Endothelial cell (in vitro differentiated cells): ENCODE data around the gene CCRL2. TPM values are rescaled to one million over a fixed set of nuclear protein-coding genes. Genes with fewer than 3 reads are reported as not detected.

Experiments used
- total RNA-seq: library from RNA; stranded (reverse); fragmentation: NEBNext Ultra II Directional; extraction: Animal tissue kit (Norgen Biotek cat#: 25700); gene quantifications from one replicate; pipeline ENCODE4 v1.2.1, GENCODE V29; 2021; ENCODE audit not compliant: unreplicated experiment

The CCRL2 gene
- total RNA-seq, 1 donor from 2014 or later = 1.4 TPM

Other genes with a start within 250 kb of the CCRL2 start
- gene CCR1, start 198.9 kb upstream of the CCRL2 start, total RNA-seq = not detected
- gene CCR3, start 164.8 kb upstream of the CCRL2 start, total RNA-seq = not detected
- gene CCR2, start 53.1 kb upstream of the CCRL2 start, total RNA-seq = not detected
- gene CCR5, start 36.3 kb upstream of the CCRL2 start, total RNA-seq = not detected
- gene LTF, start 57.6 kb downstream of the CCRL2 start, total RNA-seq = not detected
- not detected for gene RTP3, start 90.7 kb downstream of the CCRL2 start, total RNA-seq
- 0.23 TPM for gene LRRC2, start 159.0 kb downstream of the CCRL2 start, total RNA-seq
- not detected for gene FAM240A, start 205.3 kb downstream of the CCRL2 start, total RNA-seq